Endodermal cell (in vitro differentiated cells): ENCODE measurements around the gene PRRT4. TPM values are rescaled to one million over a fixed set of nuclear protein-coding genes. Genes with fewer than 3 reads are reported as not detected.

Experiments used
- DNase-seq: peaks from one replicate; pipeline ENCODE4 v3.0.0-alpha.2; 2017
- H3K27ac ChIP-seq: 2 replicates; pipeline ENCODE4 v1.5.1; 2013; ENCODE audit warnings: mild to moderate bottlenecking, low read depth, low read length, moderate library complexity
- H3K27me3 ChIP-seq: 2 replicates; pipeline ENCODE4 v1.6.1; 2013; ENCODE audit warnings: mild to moderate bottlenecking, low read length, moderate library complexity; ENCODE audit not compliant: insufficient read depth, control insufficient read depth, poor library complexity, severe bottlenecking
- H3K36me3 ChIP-seq: 2 replicates; pipeline ENCODE4 v1.7.0; 2013; ENCODE audit warnings: mild to moderate bottlenecking, low read length, moderate library complexity; ENCODE audit not compliant: control insufficient read depth, insufficient read depth
- H3K4me1 ChIP-seq: one replicate; pipeline ENCODE4 v1.7.0; 2013; ENCODE audit warnings: low read length; ENCODE audit not compliant: control insufficient read depth, insufficient read depth
- H3K4me3 ChIP-seq: 2 replicates; pipeline ENCODE4 v1.5.1; 2013; ENCODE audit warnings: mild to moderate bottlenecking, low read length, moderate library complexity
- H3K9ac ChIP-seq: 2 replicates; pipeline ENCODE4 v1.6.1; 2013; ENCODE audit warnings: mild to moderate bottlenecking, low read length, moderate library complexity; ENCODE audit not compliant: poor library complexity, severe bottlenecking; ENCODE audit errors: extremely low read depth
- H3K9me3 ChIP-seq: 2 replicates; pipeline ENCODE4 v1.6.1; 2013; ENCODE audit warnings: mild to moderate bottlenecking, low read length, moderate library complexity; ENCODE audit not compliant: control insufficient read depth
- H3K27ac Mint-ChIP-seq: 2 replicates; pipeline ENCODE4 v1.8.0; 2020; ENCODE audit warnings: mixed read lengths
- H3K27me3 Mint-ChIP-seq: 2 replicates; pipeline ENCODE4 v1.8.0; 2021; ENCODE audit warnings: mild to moderate bottlenecking, mixed read lengths; ENCODE audit not compliant: insufficient read depth
- H3K36me3 Mint-ChIP-seq: 2 replicates; pipeline ENCODE4 v1.8.0; 2020; ENCODE audit warnings: low read depth, mixed read lengths
- H3K4me1 Mint-ChIP-seq: 2 replicates; pipeline ENCODE4 v1.8.0; 2020; ENCODE audit warnings: mixed read lengths
- H3K4me3 Mint-ChIP-seq: 2 replicates; pipeline ENCODE4 v1.8.0; 2020; ENCODE audit warnings: mild to moderate bottlenecking, moderate library complexity, mixed read lengths
- H3K9me3 Mint-ChIP-seq: 2 replicates; pipeline ENCODE4 v1.8.0; 2020; ENCODE audit warnings: mild to moderate bottlenecking, mixed read lengths
- WGBS, 2 experiments: methylation state at CpG; one replicate each; pipeline versions ENCODE4 v1.1.5 to v1.1.7; 2013; ENCODE audit warnings: missing lambda C conversion rate in 2 of 2, mixed read lengths in 1 of 2; ENCODE audit not compliant: insufficient coverage in 1 of 2, insufficient read length in 1 of 2; 5-methylcytosine and 5-hydroxymethylcytosine counted together
- total RNA-seq, 2 donors: library from RNA; stranded (reverse); fragmentation: NEBNext Ultra II Directional in 1 of 2; extraction: Animal tissue kit (Norgen Biotek cat#: 25700) in 1 of 2; gene quantifications; 2 replicates in 1 of 2; 3 replicates in 1 of 2; pipeline ENCODE4 v1.2.1, GENCODE V29; 2021
- TF ChIP-seq, protein P1 (sequence below): fragments of 200-600 bp; sonication (generic); conservative IDR thresholded peaks from 2 replicates; pipeline ENCODE4 v1.5.0; 2021; ENCODE audit warnings: antibody characterized with exemption, mild to moderate bottlenecking

The PRRT4 gene
- total RNA-seq, 2 donors from 2014 or later, result 0.18 TPM; not detected in 1

DNA sequence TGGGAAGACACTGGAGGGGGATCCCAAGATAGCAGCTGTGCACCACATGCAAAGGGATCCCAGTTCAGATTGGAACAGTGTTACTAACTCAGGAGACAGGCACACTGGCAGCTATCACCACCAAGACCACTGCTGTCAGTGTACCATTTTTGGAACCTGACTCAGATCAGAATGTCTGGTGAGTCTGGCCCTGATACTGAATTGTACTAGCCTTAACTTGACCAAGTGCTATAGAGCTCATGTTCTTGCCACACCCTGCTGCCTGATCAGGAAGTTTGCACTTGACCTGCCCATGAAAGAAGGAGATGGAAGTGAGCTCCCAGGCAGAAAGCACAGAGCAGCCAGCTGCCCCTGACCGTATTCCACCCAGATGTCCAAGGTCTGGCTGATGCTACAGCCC is 4.8 kb upstream of the PRRT4 start:
- no peaks in the 10 kb centered on the region for H3K36me3 ChIP-seq
- WGBS, 2 experiments, result 83% methylated on average over 1 of the region's 1 CpG; no CpG with 5 or more reads in 1 of the 2 experiments
- H3K27me3 Mint-ChIP-seq, result peaks cover 72% of the 10 kb centered on the region
- peaks cover 64% of the 10 kb centered on the region for H3K27me3 ChIP-seq
- no peak for DNase-seq
- H3K27ac Mint-ChIP-seq, result no peak overlapping the region
- TF ChIP-seq, protein P1, sequence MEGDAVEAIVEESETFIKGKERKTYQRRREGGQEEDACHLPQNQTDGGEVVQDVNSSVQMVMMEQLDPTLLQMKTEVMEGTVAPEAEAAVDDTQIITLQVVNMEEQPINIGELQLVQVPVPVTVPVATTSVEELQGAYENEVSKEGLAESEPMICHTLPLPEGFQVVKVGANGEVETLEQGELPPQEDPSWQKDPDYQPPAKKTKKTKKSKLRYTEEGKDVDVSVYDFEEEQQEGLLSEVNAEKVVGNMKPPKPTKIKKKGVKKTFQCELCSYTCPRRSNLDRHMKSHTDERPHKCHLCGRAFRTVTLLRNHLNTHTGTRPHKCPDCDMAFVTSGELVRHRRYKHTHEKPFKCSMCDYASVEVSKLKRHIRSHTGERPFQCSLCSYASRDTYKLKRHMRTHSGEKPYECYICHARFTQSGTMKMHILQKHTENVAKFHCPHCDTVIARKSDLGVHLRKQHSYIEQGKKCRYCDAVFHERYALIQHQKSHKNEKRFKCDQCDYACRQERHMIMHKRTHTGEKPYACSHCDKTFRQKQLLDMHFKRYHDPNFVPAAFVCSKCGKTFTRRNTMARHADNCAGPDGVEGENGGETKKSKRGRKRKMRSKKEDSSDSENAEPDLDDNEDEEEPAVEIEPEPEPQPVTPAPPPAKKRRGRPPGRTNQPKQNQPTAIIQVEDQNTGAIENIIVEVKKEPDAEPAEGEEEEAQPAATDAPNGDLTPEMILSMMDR, result no peak
- no peaks in the 10 kb centered on the region for H3K4me1 Mint-ChIP-seq
- no peaks in the 10 kb centered on the region for H3K36me3 Mint-ChIP-seq
- no peaks in the 10 kb centered on the region for H3K4me1 ChIP-seq
- H3K4me3 Mint-ChIP-seq, result no peak overlapping the region
- no peak overlapping the region for H3K27ac ChIP-seq
- H3K9me3 Mint-ChIP-seq, result no peaks in the 10 kb centered on the region
- no peaks in the 10 kb centered on the region for H3K9me3 ChIP-seq
- no peak overlapping the region for H3K4me3 ChIP-seq
- H3K9ac ChIP-seq, result no peak overlapping the region

- no peaks in the 10 kb centered on the region for H3K36me3 ChIP-seq
- H3K9me3 ChIP-seq, result no peaks in the 10 kb centered on the region
- H3K36me3 Mint-ChIP-seq, result no peaks in the 10 kb centered on the region
- no peak overlapping the region for H3K9ac ChIP-seq
- peaks cover 75% of the 10 kb centered on the region for H3K27me3 Mint-ChIP-seq
- no peak for DNase-seq
- peaks cover 73% of the 10 kb centered on the region for H3K27me3 ChIP-seq
- no peak overlapping the region for H3K27ac Mint-ChIP-seq
- H3K4me1 Mint-ChIP-seq, result no peaks in the 10 kb centered on the region
- WGBS, 2 experiments, result 82 to 90% methylated on average over 1 to 2 of the region's 2 CpGs
- H3K4me3 Mint-ChIP-seq, result no peak overlapping the region
- H3K9me3 Mint-ChIP-seq, result no peaks in the 10 kb centered on the region
- TF ChIP-seq, protein P1, result no peak
- H3K4me3 ChIP-seq, result no peak overlapping the region
- no peak overlapping the region for H3K27ac ChIP-seq
- no peaks in the 10 kb centered on the region for H3K4me1 ChIP-seq
These were observed 3.9 kb upstream of the PRRT4 start for GRCh38 chr7:128365432-128365831.

- WGBS, 2 experiments, result 80 to 84% methylated on average over 4 of the region's 4 CpGs
- no peak for DNase-seq
- no peaks in the 10 kb centered on the region for H3K4me1 Mint-ChIP-seq
- H3K27me3 Mint-ChIP-seq, result peaks cover 86% of the 10 kb centered on the region
- no peaks in the 10 kb centered on the region for H3K36me3 Mint-ChIP-seq
- no peak overlapping the region for H3K27ac Mint-ChIP-seq
- Histone ChIP-seq H3K4me3 (no peak overlapping the region), H3K9me3 (no peaks in the 10 kb centered on the region), H3K27ac (no peak overlapping the region), H3K36me3 (no peaks in the 10 kb centered on the region), H3K9ac (no peak overlapping the region), H3K4me1 (no peaks in the 10 kb centered on the region), H3K27me3 (peaks cover 84% of the 10 kb centered on the region)
- TF ChIP-seq, protein P1, result no peak
- H3K9me3 Mint-ChIP-seq, result no peaks in the 10 kb centered on the region
- no peak overlapping the region for H3K4me3 Mint-ChIP-seq
These were observed 2.8 kb upstream of the PRRT4 start for GRCh38 chr7:128364166-128364870.
